T-helper 2 cell treated with Interferon-gamma antibody and Interleukin-4, amounts not matched to agents 5 μg/mL and 100 μg/mL, for 36 hours (primary cell): ENCODE results near the gene GDI1.
A peak's percentile ranks its signal among the peaks of the same experiment; 100 is the strongest.

ENCODE experiments used
- DNase-seq: peaks from one replicate; pipeline ENCODE4 v3.0.0; 2021; ENCODE audit warnings: low spot score
- H3K27ac Mint-ChIP-seq: one replicate; pipeline ENCODE4 v1.8.0; 2021; ENCODE audit warnings: mild to moderate bottlenecking, mixed read lengths
- H3K27me3 Mint-ChIP-seq: one replicate; pipeline ENCODE4 v1.8.0; 2021; ENCODE audit warnings: low read depth, mixed read lengths
- H3K36me3 Mint-ChIP-seq: one replicate; pipeline ENCODE4 v1.8.0; 2021; ENCODE audit warnings: low read depth, mixed read lengths
- H3K4me1 Mint-ChIP-seq: one replicate; pipeline ENCODE4 v1.8.0; 2021; ENCODE audit warnings: low read depth, mixed read lengths
- H3K4me3 Mint-ChIP-seq: one replicate; pipeline ENCODE4 v1.8.0; 2022; ENCODE audit warnings: mild to moderate bottlenecking, moderate library complexity, mixed read lengths
- H3K9me3 Mint-ChIP-seq: one replicate; pipeline ENCODE4 v1.8.0; 2021; ENCODE audit warnings: mixed read lengths

Gene GDI1

GRCh38 chrX:154401918-154402621 lies 34.9 kb upstream of the GDI1 start:
- Mint-ChIP-seq H3K27me3 (peaks cover 4% of the 10 kb centered on the region), H3K36me3 (peaks cover 31% of the 10 kb centered on the region), H3K4me3 (no peak overlapping the region), H3K27ac (peak overlapping the region; percentile 8), H3K9me3 (no peaks in the 10 kb centered on the region), H3K4me1 (peaks cover 7% of the 10 kb centered on the region)
- no peak for DNase-seq

GRCh38 chrX:154402622-154403127 lies 34.3 kb upstream of the GDI1 start:
- no peak for DNase-seq
- peak overlapping the region; percentile 8 for H3K27ac Mint-ChIP-seq
- no peak overlapping the region for H3K4me3 Mint-ChIP-seq
- H3K27me3 Mint-ChIP-seq: peaks cover 4% of the 10 kb centered on the region
- H3K4me1 Mint-ChIP-seq: peaks cover 7% of the 10 kb centered on the region
- H3K36me3 Mint-ChIP-seq: peaks cover 31% of the 10 kb centered on the region
- H3K9me3 Mint-ChIP-seq: no peaks in the 10 kb centered on the region

GRCh38 chrX:154403192-154403591 lies 33.8 kb upstream of the GDI1 start:
- H3K9me3 Mint-ChIP-seq: no peaks in the 10 kb centered on the region
- DNase-seq: no peak
- peaks cover 4% of the 10 kb centered on the region for H3K27me3 Mint-ChIP-seq
- H3K4me1 Mint-ChIP-seq: peaks cover 7% of the 10 kb centered on the region
- no peak overlapping the region for H3K4me3 Mint-ChIP-seq
- no peak overlapping the region for H3K27ac Mint-ChIP-seq
- H3K36me3 Mint-ChIP-seq: peaks cover 30% of the 10 kb centered on the region

GRCh38 chrX:154403858-154404257 lies 33.1 kb upstream of the GDI1 start:
- Mint-ChIP-seq H3K27ac (no peak overlapping the region), H3K4me1 (peaks cover 10% of the 10 kb centered on the region), H3K9me3 (no peaks in the 10 kb centered on the region), H3K36me3 (peaks cover 23% of the 10 kb centered on the region), H3K27me3 (peaks cover under 1% of the 10 kb centered on the region), H3K4me3 (no peak overlapping the region)
- no peak for DNase-seq

GRCh38 chrX:154404625-154405192 lies 32.2 kb upstream of the GDI1 start:
- no peaks in the 10 kb centered on the region for H3K9me3 Mint-ChIP-seq
- H3K4me1 Mint-ChIP-seq: peaks cover 6% of the 10 kb centered on the region
- DNase-seq: no peak
- no peak overlapping the region for H3K4me3 Mint-ChIP-seq
- H3K36me3 Mint-ChIP-seq: peaks cover 14% of the 10 kb centered on the region
- H3K27me3 Mint-ChIP-seq: no peaks in the 10 kb centered on the region
- H3K27ac Mint-ChIP-seq: no peak overlapping the region

- no peaks in the 10 kb centered on the region for H3K27me3 Mint-ChIP-seq
- DNase-seq: no peak
- peaks cover 8% of the 10 kb centered on the region for H3K4me1 Mint-ChIP-seq
- peaks cover 6% of the 10 kb centered on the region for H3K36me3 Mint-ChIP-seq
- H3K27ac Mint-ChIP-seq: peak overlapping the region; percentile 72
- no peaks in the 10 kb centered on the region for H3K9me3 Mint-ChIP-seq
- H3K4me3 Mint-ChIP-seq: peak overlapping the region; percentile 72
These were observed 28.2 kb upstream of the GDI1 start for GRCh38 chrX:154408659-154409221.

GRCh38 chrX:154409222-154409871 lies 27.6 kb upstream of the GDI1 start, which contains the start of gene DNASE1L1:
Gene DNASE1L1, minus strand, starts transcription at chrX:154409254. Its CDS starts 3,686 bp downstream, at chrX:154405568.
- H3K4me1 Mint-ChIP-seq: peaks cover 8% of the 10 kb centered on the region
- DNase-seq: peak; percentile 21
- no peaks in the 10 kb centered on the region for H3K9me3 Mint-ChIP-seq
- H3K27ac Mint-ChIP-seq: peak within 1 kb of the TSS; percentile 72
- peak within 1 kb of the TSS; percentile 72 for H3K4me3 Mint-ChIP-seq
- peaks cover 6% of the 10 kb centered on the region for H3K36me3 Mint-ChIP-seq
- no peaks in the 10 kb centered on the region for H3K27me3 Mint-ChIP-seq

- Mint-ChIP-seq H3K9me3 (no peaks in the 10 kb centered on the region), H3K27me3 (no peaks in the 10 kb centered on the region), H3K36me3 (peaks cover 11% of the 10 kb centered on the region), H3K4me1 (peaks cover 8% of the 10 kb centered on the region), H3K4me3 (peak overlapping the region; percentile 79), H3K27ac (peak overlapping the region; percentile 87)
- peak; percentile 53 for DNase-seq
These were observed 25.0 kb upstream of the GDI1 start for GRCh38 chrX:154411981-154412340.

- peaks cover 8% of the 10 kb centered on the region for H3K4me1 Mint-ChIP-seq
These were observed 24.5 kb upstream of the GDI1 start for GRCh38 chrX:154412468-154412867.

GRCh38 chrX:154413142-154413541 lies 23.8 kb upstream of the GDI1 start:
- DNase-seq: no peak
- H3K27me3 Mint-ChIP-seq: no peaks in the 10 kb centered on the region
- peak overlapping the region; percentile 87 for H3K27ac Mint-ChIP-seq
- peaks cover 8% of the 10 kb centered on the region for H3K4me1 Mint-ChIP-seq
- no peaks in the 10 kb centered on the region for H3K9me3 Mint-ChIP-seq
- H3K4me3 Mint-ChIP-seq: peak overlapping the region; percentile 79
- H3K36me3 Mint-ChIP-seq: peaks cover 11% of the 10 kb centered on the region

More at GRCh38 chrX:154412468-154412867, 24.5 kb upstream of the GDI1 start:
- no peaks in the 10 kb centered on the region for H3K9me3 Mint-ChIP-seq
- peak overlapping the region; percentile 87 for H3K27ac Mint-ChIP-seq
- no peaks in the 10 kb centered on the region for H3K27me3 Mint-ChIP-seq
- no peak for DNase-seq
- H3K36me3 Mint-ChIP-seq: peaks cover 11% of the 10 kb centered on the region
- H3K4me3 Mint-ChIP-seq: peak overlapping the region; percentile 79

- Mint-ChIP-seq H3K36me3 (peaks cover 11% of the 10 kb centered on the region), H3K9me3 (no peaks in the 10 kb centered on the region), H3K27me3 (no peaks in the 10 kb centered on the region), H3K4me3 (no peak overlapping the region), H3K4me1 (peaks cover 5% of the 10 kb centered on the region), H3K27ac (no peak overlapping the region)
- DNase-seq: no peak
These were observed 19.8 kb upstream of the GDI1 start for GRCh38 chrX:154417157-154417556.

- Mint-ChIP-seq H3K4me1 (no peaks in the 10 kb centered on the region), H3K27ac (no peak overlapping the region), H3K9me3 (no peaks in the 10 kb centered on the region), H3K4me3 (no peak overlapping the region), H3K36me3 (peaks cover 8% of the 10 kb centered on the region), H3K27me3 (no peaks in the 10 kb centered on the region)
- no peak for DNase-seq
These were observed 17.8 kb upstream of the GDI1 start for GRCh38 chrX:154419189-154419588.

- H3K9me3 Mint-ChIP-seq: no peaks in the 10 kb centered on the region
- H3K36me3 Mint-ChIP-seq: peaks cover 8% of the 10 kb centered on the region
- no peaks in the 10 kb centered on the region for H3K27me3 Mint-ChIP-seq
- H3K27ac Mint-ChIP-seq: no peak overlapping the region
- no peak overlapping the region for H3K4me3 Mint-ChIP-seq
- DNase-seq: no peak
- H3K4me1 Mint-ChIP-seq: no peaks in the 10 kb centered on the region
These were observed 17.1 kb upstream of the GDI1 start for GRCh38 chrX:154419688-154420401.
